ENCODE results near the gene TMEM232. TPM values are rescaled to one million over a fixed set of nuclear protein-coding genes. Genes with fewer than 3 reads are reported as not detected.

The TMEM232 gene
- total RNA-seq, 1 donor from 2014 or later: 6.1 TPM

- Mint-ChIP-seq H3K27me3 (ENCODE audit: low read depth) (no peaks in the 10 kb centered on the region), H3K9me3 (no peaks in the 10 kb centered on the region), H3K27ac (ENCODE audit: unreplicated experiment) (no peak overlapping the region), H3K4me3 (no peak overlapping the region), H3K36me3 (ENCODE audit: low read depth) (no peaks in the 10 kb centered on the region), H3K4me1 (no peaks in the 10 kb centered on the region)
- no peak for DNase-seq (ENCODE audit: low read depth, low spot score)
- no peak for TF ChIP-seq CTCF (conservative IDR thresholded peaks at IDR 0.05)
These were observed 265.6 kb downstream of the TMEM232 start for GRCh38 chr5:110460837-110461236.

GRCh38 chr5:110458313-110458712, 268.2 kb downstream of the TMEM232 start:
- Mint-ChIP-seq H3K36me3 (ENCODE audit: low read depth) (no peaks in the 10 kb centered on the region), H3K27me3 (ENCODE audit: low read depth) (no peaks in the 10 kb centered on the region), H3K4me3 (no peak overlapping the region), H3K4me1 (no peaks in the 10 kb centered on the region), H3K9me3 (no peaks in the 10 kb centered on the region), H3K27ac (ENCODE audit: unreplicated experiment) (no peak overlapping the region)
- DNase-seq (ENCODE audit: low read depth, low spot score): no peak
- no peak for TF ChIP-seq CTCF (conservative IDR thresholded peaks at IDR 0.05)

GRCh38 chr5:110442856-110443255, 283.6 kb downstream of the TMEM232 start:
- no peak overlapping the region for H3K27ac Mint-ChIP-seq (ENCODE audit: unreplicated experiment)
- H3K4me3 Mint-ChIP-seq: no peak overlapping the region
- DNase-seq (ENCODE audit: low read depth, low spot score): no peak
- H3K9me3 Mint-ChIP-seq: no peaks in the 10 kb centered on the region
- H3K36me3 Mint-ChIP-seq (ENCODE audit: low read depth): no peaks in the 10 kb centered on the region
- no peaks in the 10 kb centered on the region for H3K27me3 Mint-ChIP-seq (ENCODE audit: low read depth)
- peaks cover 9% of the 10 kb centered on the region for H3K4me1 Mint-ChIP-seq
- TF ChIP-seq CTCF (conservative IDR thresholded peaks at IDR 0.05): no peak

GRCh38 chr5:110441035-110441434, 285.4 kb downstream of the TMEM232 start:
- peaks cover 6% of the 10 kb centered on the region for H3K4me1 Mint-ChIP-seq
- no peak for DNase-seq (ENCODE audit: low read depth, low spot score)

GRCh38 chr5:110440058-110440457, 286.4 kb downstream of the TMEM232 start:
- no peak for TF ChIP-seq CTCF (conservative IDR thresholded peaks at IDR 0.05)
- H3K27ac Mint-ChIP-seq (ENCODE audit: unreplicated experiment): no peak overlapping the region
- no peak for DNase-seq (ENCODE audit: low read depth, low spot score)
- no peaks in the 10 kb centered on the region for H3K4me1 Mint-ChIP-seq
- H3K36me3 Mint-ChIP-seq (ENCODE audit: low read depth): no peaks in the 10 kb centered on the region
- no peak overlapping the region for H3K4me3 Mint-ChIP-seq
- H3K27me3 Mint-ChIP-seq (ENCODE audit: low read depth): no peaks in the 10 kb centered on the region
- peaks cover 7% of the 10 kb centered on the region for H3K9me3 Mint-ChIP-seq

More at GRCh38 chr5:110441035-110441434, 285.4 kb downstream of the TMEM232 start:
- H3K27me3 Mint-ChIP-seq (ENCODE audit: low read depth): no peaks in the 10 kb centered on the region
- peak; percentile 53 for TF ChIP-seq CTCF (conservative IDR thresholded peaks at IDR 0.05)
- no peak overlapping the region for H3K27ac Mint-ChIP-seq (ENCODE audit: unreplicated experiment)
- H3K36me3 Mint-ChIP-seq (ENCODE audit: low read depth): no peaks in the 10 kb centered on the region
- H3K9me3 Mint-ChIP-seq: peaks cover 5% of the 10 kb centered on the region
- no peak overlapping the region for H3K4me3 Mint-ChIP-seq

- Mint-ChIP-seq H3K36me3 (ENCODE audit: low read depth) (no peaks in the 10 kb centered on the region), H3K4me3 (no peak overlapping the region), H3K27me3 (ENCODE audit: low read depth) (no peaks in the 10 kb centered on the region), H3K9me3 (peaks cover 7% of the 10 kb centered on the region), H3K4me1 (no peaks in the 10 kb centered on the region), H3K27ac (ENCODE audit: unreplicated experiment) (no peak overlapping the region)
- no peak for DNase-seq (ENCODE audit: low read depth, low spot score)
- TF ChIP-seq CTCF (conservative IDR thresholded peaks at IDR 0.05): no peak
These were observed 287.2 kb downstream of the TMEM232 start for GRCh38 chr5:110439296-110439695.

Measured in neural crest cell (in vitro differentiated cells).